Stimulated activated CD8-positive, alpha-beta memory T cell treated with anti-CD3 and anti-CD28 coated beads, Interleukin-4, amount 100 ng/mL, for 4 hours (primary cell): ENCODE results near the gene CUL4A.

Experiments
- DNase-seq, 2 donors: peaks; one replicate each; pipeline ENCODE4 v3.0.0-alpha.2; 2020; ENCODE audit warnings: low read depth in 2 of 2, low spot score in 1 of 2

CUL4A gene

GRCh38 chr13:113207890-113208420 lies 1.5 kb upstream of the CUL4A start:
- DNase-seq: no peak

DNA sequence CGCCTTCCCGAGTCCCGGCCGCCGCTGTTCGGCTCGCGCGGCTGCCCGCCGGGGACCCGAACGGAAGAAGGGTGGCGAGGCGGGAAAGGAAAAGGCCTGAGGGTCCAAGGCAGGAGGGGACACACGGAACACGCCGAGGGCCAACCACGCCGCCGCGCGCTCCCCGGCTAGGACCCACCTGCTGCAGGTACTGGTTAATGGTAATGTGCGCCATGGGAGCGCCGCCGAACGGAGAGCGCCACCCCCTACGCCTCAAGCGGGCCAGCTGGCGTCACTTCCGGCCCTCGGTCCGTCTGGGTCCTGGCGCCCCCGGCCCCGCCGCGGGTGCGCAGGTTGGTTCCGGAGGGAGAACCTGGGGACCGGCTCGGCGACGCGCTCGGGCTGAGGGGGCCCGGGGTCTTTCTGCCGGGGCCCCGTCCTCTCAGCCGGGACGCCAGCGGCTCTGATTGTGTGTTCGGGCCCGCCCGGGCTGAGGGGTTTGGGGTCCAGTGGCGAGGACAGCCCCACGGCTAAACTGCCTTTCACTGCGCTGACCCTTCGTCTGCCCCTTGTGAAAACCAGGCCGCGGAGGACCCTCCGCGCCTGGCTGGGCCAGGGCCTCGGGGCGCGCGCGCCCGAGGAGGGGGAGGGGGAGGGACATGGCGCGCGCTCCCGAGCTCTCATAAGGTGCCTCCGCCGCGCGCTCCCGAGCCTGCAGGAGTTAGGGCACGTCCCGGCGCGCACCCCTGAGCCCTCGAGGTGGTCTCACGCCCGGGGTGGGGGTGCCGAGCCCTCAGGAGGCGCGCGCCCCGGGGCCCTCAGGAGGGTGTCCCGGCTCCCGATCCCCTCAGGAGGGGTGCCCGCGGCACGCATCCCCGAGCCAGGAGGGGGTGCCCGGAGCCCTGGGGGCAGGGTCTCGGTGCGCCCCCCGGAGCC lies 735 bp upstream of the CUL4A start, which contains the start of gene PCID2:
TSS of gene PCID2 (minus strand) at position 249 of the 915 bp plus-strand sequence. CDS start at position 214, 35 bp downstream.
- peak; percentile 65 to 77 for DNase-seq

GRCh38 chr13:113209759-113210421 lies 477 bp downstream of the CUL4A start:
- DNase-seq: peak in 1 of 2 donors; percentile 51

GRCh38 chr13:113210833-113211232 lies 1.4 kb downstream of the CUL4A start:
- DNase-seq: no peak

- DNase-seq: no peak
These were observed 2.4 kb downstream of the CUL4A start for GRCh38 chr13:113211774-113212173.

DNA sequence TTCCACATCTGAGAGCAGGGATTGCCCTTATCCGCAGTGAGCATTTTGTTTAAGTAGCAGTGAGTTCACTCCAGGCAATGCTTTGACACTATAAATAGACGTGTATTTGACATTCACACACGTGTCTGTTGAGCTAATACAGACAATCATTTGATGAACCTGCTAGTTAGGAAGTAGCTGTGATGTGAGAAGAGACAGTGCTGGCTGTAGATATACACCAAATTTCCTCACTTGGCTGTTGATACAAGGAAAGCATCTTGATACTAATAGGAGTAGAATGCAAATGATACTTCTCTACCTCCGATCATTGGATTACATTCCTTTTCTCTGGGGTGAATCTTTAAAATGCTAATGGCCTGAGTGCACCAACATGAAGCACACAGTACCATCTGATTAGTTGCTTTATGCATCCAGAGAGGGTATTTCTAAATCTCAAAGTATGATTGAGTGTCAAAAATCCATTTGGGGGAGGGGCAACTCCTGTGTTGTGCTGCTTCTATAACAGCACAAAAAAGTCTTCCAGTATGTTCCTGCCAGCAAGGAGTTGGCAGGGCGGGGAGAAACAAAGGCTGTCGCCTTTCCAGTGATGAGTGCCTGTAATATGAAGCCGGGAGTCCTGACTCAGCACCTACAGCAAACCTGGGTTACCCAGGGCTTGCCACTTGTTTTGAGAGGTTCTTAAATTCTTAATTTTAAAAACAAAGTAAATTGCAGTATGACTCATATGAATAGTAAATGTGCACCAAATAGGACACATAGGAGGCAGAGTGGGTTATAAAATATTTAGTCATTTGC lies 7.0 kb downstream of the CUL4A start:
- no peak for DNase-seq

- no peak for DNase-seq
These were observed 9.2 kb downstream of the CUL4A start for GRCh38 chr13:113218586-113218985.

DNA sequence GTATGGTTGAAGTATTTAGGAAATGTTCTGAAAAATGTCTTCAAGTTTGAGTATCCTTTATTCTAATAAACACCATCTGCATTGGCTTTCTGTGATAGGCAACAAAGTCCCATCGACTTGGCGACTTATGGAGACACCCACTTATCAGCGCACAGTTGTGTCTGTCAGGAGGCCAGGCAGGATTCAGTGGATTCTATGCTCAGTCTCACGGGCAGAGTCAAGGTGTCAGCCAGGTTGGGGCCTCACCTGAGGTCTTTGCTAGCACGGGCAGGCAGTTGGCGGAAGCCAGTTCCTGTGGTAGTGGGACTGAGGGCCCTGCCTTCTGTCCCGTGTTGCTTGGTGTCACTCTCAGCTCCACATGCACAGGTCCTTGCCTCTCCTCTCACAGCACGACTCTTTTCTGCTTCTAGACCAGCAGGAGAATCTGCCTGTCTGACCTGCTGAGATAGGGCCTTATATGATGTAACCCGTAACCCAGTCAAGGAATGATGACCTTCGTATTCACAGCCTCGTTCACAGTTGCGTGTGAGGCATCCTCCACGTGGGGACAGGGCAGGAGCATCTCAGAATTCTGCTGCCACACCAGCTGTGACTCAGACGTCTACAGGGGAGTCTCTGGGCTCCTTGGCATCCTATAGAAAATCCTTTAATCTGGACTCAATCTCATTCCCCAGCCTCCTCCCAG lies 10.0 kb downstream of the CUL4A start:
- DNase-seq: no peak

GRCh38 chr13:113220141-113220598 lies 10.8 kb downstream of the CUL4A start:
- DNase-seq: no peak

DNA sequence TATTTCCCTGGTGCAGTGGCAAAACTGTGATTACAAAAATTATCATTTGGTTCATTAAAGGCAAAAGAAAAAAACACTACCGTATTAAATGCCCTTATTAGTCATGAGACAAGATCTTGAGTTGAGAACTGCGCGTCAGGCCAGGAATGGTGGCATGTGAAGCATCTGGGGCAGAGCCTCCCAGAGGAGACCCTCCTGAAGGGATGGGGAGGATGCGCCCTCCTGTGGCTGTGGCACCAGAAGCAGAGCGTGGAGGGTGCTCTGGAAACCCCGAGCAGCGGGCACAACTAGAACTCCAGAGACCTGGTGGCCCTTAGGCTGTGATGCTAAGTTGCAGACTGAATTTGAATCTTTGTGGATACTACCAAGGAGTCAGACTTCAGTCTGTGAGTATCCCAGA lies 11.5 kb downstream of the CUL4A start:
- DNase-seq: no peak

DNA sequence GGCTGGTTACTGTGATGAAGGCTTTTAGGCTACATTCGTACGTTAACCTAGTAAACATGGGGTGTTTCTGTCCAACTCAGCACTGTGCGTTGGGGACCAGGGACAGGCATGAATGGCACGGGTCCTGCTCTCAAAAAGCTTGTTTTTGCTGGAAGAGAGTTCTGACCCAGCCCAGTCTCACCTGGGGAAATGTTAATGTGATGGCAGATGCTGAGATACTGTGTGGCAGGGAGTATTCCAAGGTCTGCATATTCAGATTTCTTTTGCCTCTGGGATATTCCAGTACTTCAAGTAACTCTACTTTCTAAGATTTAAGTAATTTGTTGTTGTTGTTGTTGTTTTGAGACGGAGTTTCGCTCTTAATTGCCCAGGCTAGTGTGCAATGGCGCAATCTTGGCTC lies 13.7 kb downstream of the CUL4A start:
- DNase-seq: no peak

- no peak for DNase-seq
These were observed 15.1 kb downstream of the CUL4A start for GRCh38 chr13:113224486-113224885.

DNA sequence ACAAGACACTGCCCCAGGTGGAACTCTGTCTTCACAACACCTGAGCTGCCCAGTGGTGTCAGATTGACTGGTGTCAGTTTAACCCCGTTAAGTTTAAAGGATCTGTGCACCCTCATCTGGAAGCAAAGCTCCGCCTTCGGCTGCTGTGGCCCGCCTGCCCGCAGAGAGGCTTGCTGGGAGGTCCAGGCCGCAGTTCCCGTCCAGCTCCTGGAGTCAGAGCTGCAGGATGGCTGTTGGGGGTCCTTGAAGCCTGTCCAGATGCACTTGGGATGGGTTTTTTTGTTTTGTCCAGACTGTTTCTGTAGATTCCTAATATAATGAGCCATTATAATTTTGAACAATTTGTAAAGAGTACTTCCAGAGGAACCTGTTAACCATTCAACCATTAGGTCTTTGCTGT lies 16.1 kb downstream of the CUL4A start:
- no peak for DNase-seq

- no peak for DNase-seq
These were observed 17.5 kb downstream of the CUL4A start for GRCh38 chr13:113226873-113227450.

GRCh38 chr13:113229161-113229560 lies 19.7 kb downstream of the CUL4A start:
- DNase-seq: no peak

GRCh38 chr13:113229791-113230190 lies 20.4 kb downstream of the CUL4A start:
- DNase-seq: no peak

GRCh38 chr13:113231306-113232207 lies 22.1 kb downstream of the CUL4A start:
- no peak for DNase-seq

DNA sequence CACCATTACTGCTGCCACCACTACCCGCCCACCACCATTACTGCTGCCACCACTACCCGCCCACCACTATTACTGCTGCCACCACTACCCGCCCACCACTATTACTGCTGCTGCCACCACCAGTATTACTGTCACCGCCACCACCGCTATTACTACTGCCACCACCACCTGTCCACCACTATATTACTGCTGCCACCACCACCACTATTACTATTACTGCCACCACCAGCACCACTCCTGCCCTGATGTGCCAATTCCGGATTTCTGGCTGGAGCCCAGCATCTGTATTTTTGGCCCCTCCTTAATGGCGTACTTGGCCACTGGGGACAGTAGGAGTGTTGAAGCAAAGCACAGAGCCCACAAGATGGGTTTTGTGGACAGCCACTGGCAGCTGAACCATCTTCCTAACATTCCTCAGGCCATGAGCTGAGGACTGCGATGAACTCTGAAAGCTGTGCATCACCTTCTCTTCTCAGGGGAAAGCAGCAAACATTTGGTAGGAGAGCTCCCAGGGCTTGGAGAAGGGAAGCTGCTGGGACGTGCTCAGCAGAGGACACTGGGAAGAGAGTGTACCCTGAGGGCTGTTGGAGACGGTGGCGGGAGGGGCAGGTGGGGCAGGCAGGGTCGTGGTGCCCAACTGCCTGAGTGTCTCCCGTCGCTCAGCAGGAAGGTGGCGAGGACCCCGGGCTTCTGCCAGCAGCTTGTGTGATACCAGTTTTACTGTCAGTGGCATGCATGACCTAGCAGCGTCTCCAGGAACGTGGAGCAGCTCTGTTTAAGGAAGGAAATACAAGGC lies 23.0 kb downstream of the CUL4A start:
- no peak for DNase-seq
